ENCODE measurements around the gene PKNOX2. TPM values are rescaled to one million over a fixed set of nuclear protein-coding genes. Genes with fewer than 3 reads are reported as not detected.

The PKNOX2 gene
- total RNA-seq, 4 donors from 2014 or later = 1.5 to 4.6 (median 2.8) TPM

GRCh38 chr11:125378083-125378482, 213.5 kb downstream of the PKNOX2 start:
- 95 to 98% methylated on average over 7 of the region's 7 CpGs for WGBS, 2 donors
- DNase-seq (ENCODE audit: low spot score in 2 of 2) = no peak
- intact Hi-C loops (cut with DNase I; ENCODE audit: low total_unique reads) = no loop called here
- TF ChIP-seq CTCF (IDR thresholded peaks at IDR 0.05) (no peak), POLR2A (IDR thresholded peaks at IDR 0.05) (no peak)
- H3K4me3 ChIP-seq (ENCODE audit: low read depth, poor library complexity, severe bottlenecking) = no peak overlapping the region

GRCh38 chr11:125378571-125378970, 214.0 kb downstream of the PKNOX2 start:
- 95 to 97% methylated on average over 6 of the region's 6 CpGs for WGBS, 2 donors
- DNase-seq (ENCODE audit: low spot score in 2 of 2) = no peak
- intact Hi-C loops (cut with DNase I; ENCODE audit: low total_unique reads) = no loop called here
- H3K4me3 ChIP-seq (ENCODE audit: low read depth, poor library complexity, severe bottlenecking) = no peak overlapping the region
- TF ChIP-seq CTCF (IDR thresholded peaks at IDR 0.05) (no peak), POLR2A (IDR thresholded peaks at IDR 0.05) (no peak)

GRCh38 chr11:125379565-125379964, 215.0 kb downstream of the PKNOX2 start:
- DNase-seq (ENCODE audit: low spot score in 2 of 2) = no peak
- TF ChIP-seq CTCF (IDR thresholded peaks at IDR 0.05) (no peak), POLR2A (IDR thresholded peaks at IDR 0.05) (no peak)
- intact Hi-C loops (cut with DNase I; ENCODE audit: low total_unique reads) = no loop called here
- WGBS, 2 donors = 73 to 82% methylated on average over 5 of the region's 5 CpGs
- no peak overlapping the region for H3K4me3 ChIP-seq (ENCODE audit: low read depth, poor library complexity, severe bottlenecking)

GRCh38 chr11:125379981-125380380, 215.4 kb downstream of the PKNOX2 start:
- H3K4me3 ChIP-seq (ENCODE audit: low read depth, poor library complexity, severe bottlenecking) = no peak overlapping the region
- TF ChIP-seq CTCF (IDR thresholded peaks at IDR 0.05) = no peak
- no peak for DNase-seq (ENCODE audit: low spot score in 2 of 2)
- intact Hi-C loops (cut with DNase I; ENCODE audit: low total_unique reads) = no loop called here
- 74% methylated on average over 14 of the region's 14 CpGs for WGBS, 2 donors

DNA sequence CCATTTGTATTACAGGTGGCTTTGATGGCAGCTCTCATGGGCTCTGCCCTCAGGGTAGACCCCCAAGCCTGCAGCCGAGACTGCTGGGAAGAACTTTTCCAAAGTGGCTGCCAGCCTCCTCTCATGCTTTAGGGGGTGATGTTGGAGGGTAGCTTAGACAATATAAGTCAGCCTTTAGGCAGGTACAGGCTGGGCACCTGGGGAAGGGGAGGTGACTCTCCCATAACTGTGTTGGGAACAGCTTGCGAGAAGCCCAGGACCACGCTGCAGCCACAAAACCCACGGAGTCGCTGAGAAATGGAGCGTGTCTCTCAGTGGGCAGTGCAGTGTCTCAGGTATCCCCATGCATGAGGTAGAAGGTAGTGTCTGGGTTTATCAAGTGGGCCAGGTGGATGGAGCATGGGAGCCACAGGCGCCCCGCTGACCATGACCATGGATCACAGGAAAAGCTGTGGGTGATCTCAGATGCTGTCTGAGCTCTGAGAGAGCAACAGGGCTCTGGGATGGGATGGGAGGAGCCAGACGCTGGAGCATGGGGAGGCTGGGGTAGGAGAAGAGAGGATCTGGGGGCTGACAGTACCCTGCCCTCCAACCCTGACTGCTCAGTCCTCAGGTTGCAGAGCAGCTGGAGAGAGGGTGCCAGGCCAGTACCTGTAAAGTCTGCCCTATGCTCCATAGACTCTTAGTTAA, 216.3 kb downstream of the PKNOX2 start:
- intact Hi-C loops (cut with DNase I; ENCODE audit: low total_unique reads) = no loop called here
- TF ChIP-seq CTCF (IDR thresholded peaks at IDR 0.05) (no peak), POLR2A (IDR thresholded peaks at IDR 0.05) (no peak)
- H3K4me3 ChIP-seq (ENCODE audit: low read depth, poor library complexity, severe bottlenecking) = no peak overlapping the region
- WGBS, 2 donors = 87 to 88% methylated on average over 8 to 9 of the region's 9 CpGs
- no peak for DNase-seq (ENCODE audit: low spot score in 2 of 2)

- intact Hi-C loops (cut with DNase I; ENCODE audit: low total_unique reads) = no loop called here
- DNase-seq (ENCODE audit: low spot score in 2 of 2) = no peak
- H3K4me3 ChIP-seq (ENCODE audit: low read depth, poor library complexity, severe bottlenecking) = no peak overlapping the region
- WGBS, 2 donors = 52 to 62% methylated on average over 7 of the region's 7 CpGs
- TF ChIP-seq CTCF (IDR thresholded peaks at IDR 0.05) (no peak), POLR2A (IDR thresholded peaks at IDR 0.05) (no peak)
Observed at GRCh38 chr11:125381499-125382044, 217.0 kb downstream of the PKNOX2 start.

Data from lower leg skin (tissue), 4 donors.